ENCODE results near the gene KNG1. TPM values are rescaled to one million over a fixed set of nuclear protein-coding genes. Genes with fewer than 3 reads are reported as not detected.
A peak's percentile ranks its signal among the peaks of the same experiment; 100 is the strongest.
"Not testable (repeated sequence)": the region's sequence is repeated elsewhere in the genome, so short reads cannot be mapped to it uniquely, and the experiment has no call there.

Gene KNG1
- total RNA-seq, 1 donor from 2014 or later = not detected

DNA sequence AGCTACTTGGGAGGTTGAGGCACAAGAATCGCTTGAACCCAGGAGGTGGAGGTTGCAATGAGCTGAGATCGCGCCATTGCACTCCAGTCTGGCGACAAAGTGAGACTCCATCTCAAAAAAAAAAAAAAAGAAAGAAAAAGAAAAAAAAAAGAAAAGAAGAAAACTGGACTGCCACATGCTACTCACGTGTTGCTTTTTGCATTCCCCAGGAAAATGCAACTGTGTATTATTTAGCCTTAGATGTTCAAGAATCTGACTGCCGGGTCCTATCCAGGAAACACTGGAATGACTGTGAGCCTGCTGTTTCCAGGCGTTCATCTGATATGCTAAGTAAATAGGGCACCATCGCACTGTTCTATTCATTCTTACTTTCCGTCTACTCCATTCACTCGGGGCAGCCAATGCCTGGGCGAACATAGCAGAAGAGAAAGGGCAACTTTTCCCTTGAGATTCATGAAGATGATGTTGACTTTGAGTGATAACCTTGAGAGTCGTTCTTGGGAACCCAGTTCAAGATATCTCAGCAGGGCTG, 30.0 kb upstream of the KNG1 start:
- DNase-seq (no peak), ATAC-seq (no peak)
- TF ChIP-seq, protein P1, sequence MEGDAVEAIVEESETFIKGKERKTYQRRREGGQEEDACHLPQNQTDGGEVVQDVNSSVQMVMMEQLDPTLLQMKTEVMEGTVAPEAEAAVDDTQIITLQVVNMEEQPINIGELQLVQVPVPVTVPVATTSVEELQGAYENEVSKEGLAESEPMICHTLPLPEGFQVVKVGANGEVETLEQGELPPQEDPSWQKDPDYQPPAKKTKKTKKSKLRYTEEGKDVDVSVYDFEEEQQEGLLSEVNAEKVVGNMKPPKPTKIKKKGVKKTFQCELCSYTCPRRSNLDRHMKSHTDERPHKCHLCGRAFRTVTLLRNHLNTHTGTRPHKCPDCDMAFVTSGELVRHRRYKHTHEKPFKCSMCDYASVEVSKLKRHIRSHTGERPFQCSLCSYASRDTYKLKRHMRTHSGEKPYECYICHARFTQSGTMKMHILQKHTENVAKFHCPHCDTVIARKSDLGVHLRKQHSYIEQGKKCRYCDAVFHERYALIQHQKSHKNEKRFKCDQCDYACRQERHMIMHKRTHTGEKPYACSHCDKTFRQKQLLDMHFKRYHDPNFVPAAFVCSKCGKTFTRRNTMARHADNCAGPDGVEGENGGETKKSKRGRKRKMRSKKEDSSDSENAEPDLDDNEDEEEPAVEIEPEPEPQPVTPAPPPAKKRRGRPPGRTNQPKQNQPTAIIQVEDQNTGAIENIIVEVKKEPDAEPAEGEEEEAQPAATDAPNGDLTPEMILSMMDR (IDR thresholded peaks at IDR 0.05) = no peak
- no peak overlapping the region for H3K4me3 ChIP-seq
- H3K36me3 ChIP-seq = no peaks in the 10 kb centered on the region
- intact Hi-C loops (cut with DNase I) = no loop called here
- no peaks in the 10 kb centered on the region for H3K4me1 ChIP-seq
- no peaks in the 10 kb centered on the region for H3K9me3 ChIP-seq
- no peaks in the 10 kb centered on the region for H3K27me3 ChIP-seq (ENCODE audit: low read depth)
- H3K27ac ChIP-seq = no peak overlapping the region

DNA sequence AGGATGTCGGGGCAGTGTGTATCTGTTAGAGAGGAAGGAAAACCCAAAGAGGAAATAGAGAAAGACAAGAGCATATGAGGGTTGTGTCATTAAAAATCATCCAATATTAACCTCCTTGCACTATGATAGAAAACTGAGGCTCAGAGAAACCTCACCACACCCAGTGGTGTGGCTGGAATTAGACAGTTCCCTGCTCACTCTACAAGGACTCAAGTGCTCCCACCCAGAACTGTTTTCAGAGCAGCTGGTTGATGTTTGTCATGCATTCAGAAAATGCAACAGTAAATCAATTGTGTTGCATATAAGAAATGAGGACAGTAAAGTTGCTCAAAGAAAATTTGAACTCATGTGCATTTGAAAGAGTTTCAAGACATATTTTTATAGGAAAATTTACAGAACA, 26.9 kb upstream of the KNG1 start:
- H3K9me3 ChIP-seq; H3K27ac ChIP-seq; H3K4me3 ChIP-seq; ATAC-seq; DNase-seq; intact Hi-C loops (cut with DNase I); H3K4me1 ChIP-seq; H3K27me3 ChIP-seq (ENCODE audit: low read depth); H3K36me3 ChIP-seq: not testable (repeated sequence)

DNA sequence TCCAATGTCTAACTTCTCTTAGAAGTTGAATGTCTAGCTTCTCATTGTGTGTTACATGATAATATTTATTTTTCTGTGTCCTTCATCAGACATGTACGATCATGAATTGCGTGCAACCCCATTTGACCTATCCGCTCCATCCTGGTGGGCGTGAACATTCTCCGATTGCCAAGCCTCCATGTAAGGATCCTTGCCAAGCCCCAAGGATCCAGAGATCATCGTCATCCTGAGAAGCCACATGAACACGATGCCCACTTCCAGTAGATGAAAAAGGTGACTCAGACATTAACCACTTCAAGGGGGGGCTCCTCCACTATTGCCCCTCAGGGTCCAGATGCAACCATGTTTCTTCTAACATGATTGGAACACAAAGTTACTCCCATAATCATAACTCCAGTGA, 25.5 kb upstream of the KNG1 start:
- ATAC-seq = no peak
- H3K9me3 ChIP-seq = no peaks in the 10 kb centered on the region
- no peaks in the 10 kb centered on the region for H3K4me1 ChIP-seq
- H3K4me3 ChIP-seq = no peak overlapping the region
- intact Hi-C loops (cut with DNase I) = no loop called here
- TF ChIP-seq, protein P1 (IDR thresholded peaks at IDR 0.05) = no peak
- H3K27ac ChIP-seq = no peak overlapping the region
- H3K36me3 ChIP-seq = no peaks in the 10 kb centered on the region
- no peaks in the 10 kb centered on the region for H3K27me3 ChIP-seq (ENCODE audit: low read depth)
- DNase-seq = no peak

DNA sequence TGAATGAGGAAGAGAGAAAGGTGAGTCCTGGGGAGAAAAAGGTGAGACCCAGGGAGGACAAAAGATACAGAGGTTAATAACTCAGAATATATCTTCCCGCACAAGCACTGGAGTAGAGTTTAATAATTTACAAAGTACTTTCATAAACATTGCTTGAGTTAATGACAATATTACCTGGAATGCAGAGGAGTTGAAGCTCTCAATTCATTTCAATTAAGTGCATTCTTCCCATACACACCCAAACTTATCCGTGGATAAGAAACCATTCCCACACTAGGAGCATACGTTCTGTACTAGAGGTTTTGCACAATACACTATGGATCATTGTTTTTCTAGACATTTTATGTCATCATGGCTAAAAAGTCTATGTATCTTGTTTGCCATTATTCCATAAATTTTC, 23.3 kb upstream of the KNG1 start:
- intact Hi-C loops (cut with DNase I) = no loop called here
- ATAC-seq = peak in 1 of 2 donors; percentile 47

DNA sequence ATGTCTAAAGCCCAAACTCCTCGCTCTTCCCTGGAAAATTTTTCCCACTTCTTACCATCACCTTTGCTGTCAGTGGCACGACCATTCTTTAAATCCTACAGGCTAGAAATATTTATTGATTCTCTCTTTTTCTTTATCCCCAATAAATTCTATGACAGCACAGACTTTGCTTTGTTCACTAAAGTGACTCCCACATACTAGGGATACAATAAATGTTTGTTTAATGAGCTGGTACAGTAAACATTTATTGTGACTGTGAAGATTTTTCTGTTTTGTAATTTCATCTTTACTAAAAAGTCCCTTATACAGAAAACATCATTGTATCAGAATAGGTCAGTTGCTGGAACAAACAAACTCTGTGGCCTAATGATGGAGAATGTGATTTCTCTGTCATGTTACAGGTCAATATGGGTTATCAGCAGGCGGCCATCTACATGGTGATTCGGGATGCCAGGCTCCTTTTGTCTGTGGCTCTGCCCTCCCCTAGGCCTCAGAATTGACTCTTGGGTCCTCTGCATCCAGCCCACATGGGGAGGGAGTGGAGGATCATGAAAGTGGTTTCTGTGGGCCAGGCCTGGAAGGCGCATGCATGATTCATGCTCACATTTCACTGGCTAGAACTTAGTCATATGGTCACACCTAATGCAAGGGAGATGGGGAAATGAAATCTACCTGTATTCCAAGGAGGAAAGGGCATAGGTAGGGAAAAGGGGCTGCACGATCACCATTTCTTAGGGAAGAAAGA, 22.7 kb upstream of the KNG1 start:
- Histone ChIP-seq H3K27ac (no peak overlapping the region), H3K27me3 (ENCODE audit: low read depth) (no peaks in the 10 kb centered on the region), H3K9me3 (no peaks in the 10 kb centered on the region), H3K4me1 (no peaks in the 10 kb centered on the region), H3K4me3 (no peak overlapping the region), H3K36me3 (no peaks in the 10 kb centered on the region)
- ATAC-seq = no peak
- DNase-seq = no peak
- TF ChIP-seq, protein P1 (IDR thresholded peaks at IDR 0.05) = no peak
- intact Hi-C loops (cut with DNase I) = no loop called here

More for the DNA sequence above, 23.3 kb upstream of the KNG1 start:
- no peaks in the 10 kb centered on the region for H3K27me3 ChIP-seq (ENCODE audit: low read depth)
- no peak for DNase-seq
- H3K4me1 ChIP-seq = no peaks in the 10 kb centered on the region
- H3K9me3 ChIP-seq = no peaks in the 10 kb centered on the region
- TF ChIP-seq, protein P1 (IDR thresholded peaks at IDR 0.05) = no peak
- no peak overlapping the region for H3K4me3 ChIP-seq
- H3K36me3 ChIP-seq = no peaks in the 10 kb centered on the region
- no peak overlapping the region for H3K27ac ChIP-seq

DNA sequence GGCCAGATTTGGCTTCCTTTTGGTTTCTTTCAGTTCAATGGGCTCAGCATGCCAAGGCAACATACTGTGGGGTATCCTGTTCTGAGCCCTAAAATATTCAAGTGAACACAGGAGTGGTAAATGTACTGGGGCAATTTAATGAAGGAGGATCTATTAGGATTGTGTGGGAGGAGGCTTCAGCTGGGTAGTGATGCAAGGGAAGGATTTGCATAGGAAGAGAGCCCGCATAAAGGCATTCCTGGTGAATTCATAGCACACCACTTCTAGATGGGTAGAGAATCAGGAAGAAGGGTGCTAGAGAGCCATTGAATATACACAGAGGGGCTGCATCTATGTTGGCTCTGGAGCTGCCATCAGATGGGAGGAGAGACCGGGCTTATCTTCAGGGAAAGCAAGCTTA, 20.6 kb upstream of the KNG1 start:
- intact Hi-C loops (cut with DNase I) = no loop called here
- H3K36me3 ChIP-seq = no peaks in the 10 kb centered on the region
- no peak overlapping the region for H3K4me3 ChIP-seq
- no peak for DNase-seq
- no peak overlapping the region for H3K27ac ChIP-seq
- H3K27me3 ChIP-seq (ENCODE audit: low read depth) = no peaks in the 10 kb centered on the region
- no peaks in the 10 kb centered on the region for H3K4me1 ChIP-seq
- no peak for ATAC-seq
- H3K9me3 ChIP-seq = no peaks in the 10 kb centered on the region
- TF ChIP-seq, protein P1 (IDR thresholded peaks at IDR 0.05) = no peak

Data from lower lobe of right lung (tissue), 2 donors.